ENCODE measurements around the gene CEP55.
"Not testable (repeated sequence)": the region's sequence is repeated elsewhere in the genome, so short reads cannot be mapped to it uniquely, and the experiment has no call there.

GRCh38 chr10:93540871-93541270 is 44.5 kb downstream of the CEP55 start:
- TF ChIP-seq EZH2phosphoT487 (IDR thresholded peaks at IDR 0.05; ENCODE audit: insufficient read depth, low read depth); EZH2 (IDR thresholded peaks at IDR 0.05; ENCODE audit: insufficient read depth, poor library complexity, severe bottlenecking): not testable (repeated sequence)
